GM21737 (cell line): ENCODE results near the gene DKC1.

Experiments used
- ATAC-seq: cut with Tn5 transposase; IDR thresholded peaks from one replicate; pipeline ENCODE4 v1.9.1; 2021; ENCODE audit warnings: mild to moderate bottlenecking, moderate library complexity; ENCODE audit not compliant: unreplicated experiment

Gene DKC1

DNA sequence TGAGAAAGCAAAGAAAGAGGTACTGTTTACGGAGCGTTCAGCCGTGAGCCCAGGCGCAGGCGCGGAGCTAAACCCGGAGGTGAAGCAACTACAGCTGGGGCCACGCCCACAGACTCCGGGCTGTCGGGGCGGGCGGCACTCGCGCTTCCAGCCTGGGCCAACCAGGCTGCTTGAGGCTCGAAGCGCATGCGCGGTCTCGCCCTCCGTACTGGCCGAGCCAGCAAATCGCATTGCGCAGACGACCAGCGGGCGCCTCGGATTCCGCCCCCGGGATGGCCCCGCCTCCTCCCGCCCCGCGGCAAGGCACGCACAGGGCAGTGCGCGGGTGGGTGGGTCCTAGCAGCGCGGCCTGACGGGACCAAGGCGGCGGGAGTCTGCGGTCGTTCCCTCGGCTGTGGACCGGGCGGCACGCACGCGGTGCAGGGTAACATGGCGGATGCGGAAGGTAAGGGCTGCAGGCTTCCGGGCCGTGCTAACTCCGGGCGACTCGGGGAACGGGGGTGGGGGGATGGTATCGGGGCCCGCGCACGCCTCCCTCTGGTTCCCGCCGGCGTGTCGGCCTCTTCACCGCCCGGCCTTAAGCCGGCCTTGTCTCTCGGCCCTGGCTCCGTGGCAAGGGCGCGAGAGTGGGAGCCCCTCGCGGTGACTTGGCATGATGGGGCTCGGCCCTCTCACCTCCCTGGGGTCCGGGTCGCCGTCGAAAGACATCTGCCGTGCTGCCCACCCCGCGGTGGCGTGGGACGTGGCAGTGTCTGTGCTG, at the start of gene DKC1:
Gene DKC1, plus strand, starts transcription at position 328 of the 760 bp plus-strand sequence. Its CDS starts 102 bp downstream, at position 430.
- peak; percentile 89 for ATAC-seq

DNA sequence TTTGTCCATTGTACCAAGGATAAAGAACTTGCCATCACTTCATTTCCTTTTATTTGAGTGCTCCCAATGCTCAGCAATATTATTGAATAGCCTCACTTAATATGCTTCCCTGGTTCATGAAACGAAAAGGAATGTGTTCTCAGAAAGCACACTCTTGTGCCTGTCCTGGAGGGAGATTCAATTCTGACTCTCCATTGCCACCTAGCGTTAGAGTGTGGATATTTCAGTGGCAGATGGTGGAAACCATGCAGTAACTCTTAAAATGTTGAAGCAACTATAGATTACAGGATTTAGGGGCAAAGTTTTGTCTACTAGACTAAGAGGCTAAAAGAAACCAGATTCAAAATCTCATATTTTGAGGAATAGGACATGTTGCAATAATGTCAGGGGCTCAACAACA, 47.7 kb upstream of the DKC1 start:
- ATAC-seq = no peak

DNA sequence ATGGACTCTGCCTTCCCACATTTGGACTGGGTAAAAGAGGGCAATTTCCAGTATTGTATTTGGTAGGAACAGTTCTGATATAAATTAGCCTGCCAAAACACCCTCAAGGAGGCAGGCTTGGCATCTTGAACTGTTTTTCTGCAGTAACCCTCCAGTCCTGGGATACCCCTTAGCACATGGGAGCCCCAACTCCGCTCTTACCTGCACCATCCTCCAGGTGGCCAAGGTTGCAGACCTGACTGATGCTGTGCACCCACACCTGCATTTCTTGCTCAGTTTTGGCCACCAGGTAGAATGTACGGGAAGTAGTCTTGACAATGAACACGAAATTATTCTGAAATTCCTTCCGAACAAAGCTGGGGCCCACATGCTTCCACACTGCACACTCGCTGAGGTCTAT, 46.8 kb upstream of the DKC1 start:
- ATAC-seq = no peak

DNA sequence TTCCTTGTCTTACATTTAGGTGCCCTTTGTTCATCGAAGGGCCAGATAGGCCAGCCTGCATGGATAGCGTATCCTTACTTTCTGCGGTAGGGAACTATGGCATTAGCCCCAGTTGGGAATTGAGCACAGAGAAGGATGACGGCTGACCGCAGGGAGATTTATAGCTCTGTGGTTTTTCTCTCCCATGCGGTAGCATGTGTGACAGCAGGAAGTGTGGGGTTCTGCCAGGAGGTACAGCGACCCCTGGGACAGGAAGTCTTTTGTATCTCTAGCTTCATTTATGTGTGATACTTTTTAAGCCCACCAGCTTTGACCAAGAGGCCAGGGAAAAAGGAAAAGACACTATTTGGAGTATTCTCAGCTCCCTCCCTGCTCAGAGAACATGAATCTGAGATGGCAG, 44.8 kb upstream of the DKC1 start:
- no peak for ATAC-seq

DNA sequence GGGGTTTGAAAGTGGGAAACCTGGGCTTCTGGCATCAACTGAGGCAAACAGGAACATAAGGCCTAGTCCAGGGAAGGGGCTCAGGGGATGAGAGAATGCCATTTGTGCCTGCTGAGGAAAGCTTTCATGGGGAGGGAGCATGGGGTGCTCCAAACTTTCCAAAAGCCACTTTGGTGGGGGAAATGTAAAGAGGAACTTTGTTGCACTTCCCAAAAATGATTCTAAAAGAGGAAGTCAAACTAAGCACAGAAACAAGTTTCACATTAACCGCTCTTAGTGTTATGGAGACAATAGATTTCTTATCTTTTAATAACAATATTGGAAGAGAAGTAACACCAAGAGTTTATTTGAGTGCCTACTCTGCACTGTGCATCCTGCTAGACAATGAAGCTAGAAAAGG, 44.0 kb upstream of the DKC1 start:
- no peak for ATAC-seq

DNA sequence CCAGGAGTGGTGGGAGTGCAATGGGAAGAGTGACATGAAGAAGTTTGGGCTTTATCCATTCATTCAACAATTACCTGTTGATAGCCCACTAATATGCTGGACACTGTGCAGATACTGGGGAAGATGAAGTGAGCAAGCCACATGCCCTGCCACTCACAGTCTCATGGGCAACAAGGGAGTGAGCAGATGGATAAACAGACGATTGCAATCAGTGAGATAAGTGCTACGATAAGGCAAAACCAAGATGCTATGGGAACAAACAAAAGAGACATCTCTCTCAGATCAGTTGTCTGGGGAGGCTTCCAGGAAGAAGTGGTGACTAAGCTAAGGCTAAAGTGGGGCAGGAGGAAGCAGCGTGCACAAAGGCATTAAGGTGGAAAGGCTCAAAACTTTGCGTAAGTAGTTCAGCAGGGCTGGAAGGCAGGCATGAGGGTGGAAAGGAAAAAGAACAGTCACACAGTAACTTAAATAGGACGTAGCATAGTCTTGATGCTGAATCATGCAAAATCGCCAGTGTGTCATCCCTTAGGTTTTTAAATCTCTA, 43.5 kb upstream of the DKC1 start:
- no peak for ATAC-seq

DNA sequence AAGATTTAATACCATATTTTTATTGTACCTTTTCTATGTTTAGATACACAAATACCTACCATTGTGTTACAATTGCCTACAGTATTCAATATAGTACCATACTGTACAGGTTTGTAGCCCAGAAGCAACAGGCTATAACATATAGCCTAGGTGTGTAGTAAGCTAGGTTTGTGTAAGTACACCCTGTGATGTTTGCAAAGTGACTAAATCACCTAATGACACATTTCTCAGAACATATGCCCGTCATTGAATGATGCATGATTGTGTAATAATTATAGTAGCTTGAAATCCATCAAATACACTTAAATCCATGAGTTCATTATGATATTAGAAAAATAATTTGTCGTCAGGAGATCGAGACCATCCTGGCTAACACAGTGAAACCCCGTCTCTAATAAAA, 42.6 kb upstream of the DKC1 start:
- ATAC-seq = no peak

DNA sequence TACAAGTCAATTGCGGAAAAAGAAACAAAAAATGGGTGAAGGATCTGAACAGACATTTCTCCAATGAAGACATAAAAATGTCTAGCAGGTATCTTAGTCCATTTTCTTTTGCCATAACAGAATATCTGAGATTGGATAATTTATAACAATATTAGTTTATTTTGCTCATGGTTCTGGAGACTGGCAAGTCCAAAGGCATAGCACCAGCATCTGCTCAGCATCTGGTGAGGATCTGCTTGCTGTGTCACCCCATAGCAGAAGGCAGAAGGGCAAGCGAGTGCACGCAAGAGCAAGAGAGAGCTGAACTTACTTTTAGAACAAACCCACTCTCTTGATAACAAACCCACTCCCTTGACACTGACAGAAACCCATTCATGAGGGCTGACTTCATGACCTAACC, 41.5 kb upstream of the DKC1 start:
- ATAC-seq = no peak

DNA sequence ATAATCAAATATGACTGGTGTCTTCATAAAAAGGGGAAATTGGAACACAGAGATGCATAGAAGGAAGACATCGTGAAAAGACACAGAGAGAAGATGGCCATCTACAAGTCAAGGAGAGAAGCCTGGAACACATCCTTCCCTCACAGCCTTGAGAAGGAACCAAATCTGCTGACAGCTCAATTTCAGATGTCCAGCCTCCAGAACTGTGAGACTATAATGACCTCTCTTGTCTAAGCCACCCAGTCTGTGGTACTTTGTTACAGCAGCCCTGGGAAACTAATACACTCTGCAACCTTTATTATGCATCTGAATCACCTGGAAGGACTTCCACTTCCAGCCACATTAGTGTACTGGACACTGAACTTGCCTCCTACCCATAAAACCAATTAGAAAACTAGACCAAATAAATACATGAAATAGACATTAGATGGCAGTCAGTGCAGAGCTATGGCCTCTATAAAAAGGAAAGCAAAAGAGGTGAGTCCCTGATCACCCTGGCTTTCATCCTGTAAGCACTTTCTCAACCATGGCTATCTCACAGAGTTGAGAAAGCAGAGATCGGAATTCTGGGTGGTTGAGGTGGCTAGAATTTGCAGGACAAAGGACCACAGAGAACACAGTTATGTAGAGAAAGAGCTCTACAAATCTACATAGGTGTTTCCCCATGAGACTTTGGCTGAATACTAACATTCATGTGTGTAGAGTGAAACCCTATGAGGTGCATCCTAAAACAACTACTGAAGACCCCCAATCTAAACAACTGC, 37.5 kb upstream of the DKC1 start:
- ATAC-seq = no peak

DNA sequence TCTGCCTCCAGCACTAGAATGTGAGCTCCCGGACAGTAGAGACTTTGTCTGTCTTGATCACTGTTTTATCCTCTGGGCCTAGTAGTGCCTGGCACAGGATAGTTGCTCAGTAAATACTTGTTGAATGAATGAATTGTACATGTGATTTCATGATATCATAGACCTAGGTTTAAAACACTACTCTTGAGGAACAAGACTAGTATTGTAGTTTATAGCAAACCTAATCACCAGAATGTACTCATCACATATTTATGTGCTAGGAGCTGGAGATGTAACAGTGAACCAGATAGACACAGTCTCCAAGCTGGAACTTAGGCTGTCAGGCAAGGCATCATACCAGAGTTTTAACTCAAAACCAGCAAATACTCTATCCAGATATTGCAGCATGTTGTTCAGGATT, 35.2 kb upstream of the DKC1 start:
- no peak for ATAC-seq

DNA sequence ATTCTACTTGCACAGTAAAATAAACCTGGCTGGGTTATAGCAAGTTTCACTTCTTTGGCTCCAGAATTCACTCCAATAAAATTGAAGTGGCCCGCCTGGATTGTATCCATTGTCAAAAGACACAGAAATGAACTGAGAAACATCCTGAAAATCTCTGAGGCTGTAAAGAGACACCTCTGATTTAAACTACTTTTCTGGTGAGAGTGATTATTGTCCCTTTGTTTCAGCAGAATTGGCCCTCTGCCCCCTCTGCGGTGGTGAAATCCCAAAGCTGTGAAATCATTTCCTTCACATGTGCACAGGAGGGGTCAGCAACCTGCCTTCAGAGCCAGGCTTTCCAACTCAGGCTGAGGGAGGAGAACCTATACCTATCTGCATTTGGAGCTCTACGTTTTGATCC, 34.8 kb upstream of the DKC1 start:
- no peak for ATAC-seq

DNA sequence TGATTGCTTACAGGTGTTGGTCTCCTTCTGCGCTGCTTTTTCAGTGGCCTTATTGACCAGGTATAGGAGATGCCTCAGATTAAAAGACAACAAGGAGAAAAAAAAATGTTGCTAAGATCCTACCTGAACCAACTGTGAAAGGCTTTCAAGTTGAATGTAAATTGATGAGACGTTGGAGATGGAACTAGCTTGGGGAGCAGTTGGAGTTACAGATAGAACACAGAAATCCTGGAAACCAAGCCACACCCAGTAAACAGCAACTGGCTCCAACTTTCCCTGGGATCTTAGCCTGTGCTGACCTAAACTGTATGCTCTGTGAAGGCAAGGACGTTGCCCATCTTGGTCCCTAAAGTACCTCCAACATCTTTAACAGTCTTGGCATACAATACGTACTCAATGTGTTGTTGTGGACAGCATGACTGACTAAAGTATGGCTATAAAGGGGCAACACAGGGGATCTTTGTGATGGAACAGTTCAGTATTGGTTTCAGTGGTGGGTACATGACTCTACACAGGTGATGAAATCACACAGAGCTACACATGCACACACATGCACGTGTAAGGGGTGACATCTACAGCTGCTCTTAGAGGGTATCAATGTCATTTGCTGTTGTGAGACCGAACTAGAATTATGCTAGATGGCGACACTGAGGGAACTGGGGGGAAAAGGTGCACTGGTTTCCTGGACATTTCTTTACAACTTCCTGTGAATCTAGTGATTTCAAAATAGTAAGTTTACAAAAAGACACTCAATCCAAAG, 34.1 kb upstream of the DKC1 start:
- no peak for ATAC-seq

DNA sequence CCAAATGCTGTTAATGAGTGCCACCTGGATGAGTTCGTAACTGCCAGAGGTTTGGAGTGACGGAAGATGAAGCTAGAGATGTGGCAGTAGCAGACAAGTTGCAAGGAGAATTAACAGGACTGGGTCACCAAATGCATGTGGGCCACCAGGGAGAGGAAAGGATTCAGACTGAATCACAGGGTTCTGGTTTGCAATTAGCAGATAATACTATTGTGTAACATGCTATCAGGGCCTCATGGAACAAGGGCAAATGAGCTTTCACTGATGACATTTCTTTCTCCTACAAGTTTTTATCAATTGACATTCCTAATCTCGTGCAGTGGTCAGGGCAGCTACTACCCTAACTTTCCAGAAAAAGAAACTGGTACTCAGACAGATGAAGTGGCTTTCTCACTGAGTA, 33.2 kb upstream of the DKC1 start:
- no peak for ATAC-seq

DNA sequence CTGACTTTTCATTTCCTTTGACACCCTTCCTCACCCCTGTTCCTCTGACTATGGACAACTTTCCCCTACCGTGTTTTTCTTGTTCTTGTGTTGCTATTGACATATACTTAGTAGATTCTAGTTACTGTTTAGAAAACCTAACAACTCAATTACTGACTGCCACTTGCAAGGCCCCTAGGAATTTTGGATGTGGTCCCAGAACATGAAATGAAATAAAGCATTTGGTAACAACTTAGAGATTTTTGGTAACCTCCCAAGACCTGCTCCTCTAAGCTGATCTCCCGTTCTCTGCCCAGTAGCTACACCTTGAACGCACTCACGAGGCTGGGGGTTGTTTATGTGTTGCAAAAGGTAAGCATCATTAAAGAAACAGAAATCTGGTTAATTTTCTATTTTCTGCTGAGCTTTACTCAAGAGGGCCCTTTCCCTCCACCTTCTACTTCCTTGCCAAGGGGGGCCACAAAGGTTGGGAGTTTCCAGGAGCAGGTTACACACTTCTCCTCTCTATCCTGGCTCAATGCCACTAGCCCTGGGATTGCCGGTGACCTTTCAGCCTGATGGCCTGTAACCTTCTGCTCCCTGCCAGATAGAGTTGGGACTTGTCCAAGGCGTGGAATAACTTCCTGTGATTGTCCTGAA, 32.3 kb upstream of the DKC1 start:
- ATAC-seq = no peak

DNA sequence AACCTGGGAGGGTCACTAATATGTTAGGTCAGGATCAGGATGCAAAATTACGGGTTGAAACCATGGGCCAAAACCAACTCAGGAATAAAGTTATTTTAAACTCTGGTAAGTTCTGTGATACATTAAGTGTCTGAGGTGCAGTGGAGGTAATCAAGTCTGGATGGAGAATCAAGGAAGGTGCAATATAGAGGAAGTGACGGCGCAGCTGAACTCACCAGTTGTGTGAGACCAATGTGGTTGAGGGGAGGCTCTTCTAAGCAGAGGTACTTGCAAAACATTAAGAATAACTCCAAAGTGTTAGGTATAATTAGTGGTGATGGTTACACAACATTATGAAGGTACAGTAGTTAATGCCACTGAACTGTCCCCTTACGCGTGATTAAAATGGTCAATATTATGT, 31.5 kb upstream of the DKC1 start:
- ATAC-seq = no peak

DNA sequence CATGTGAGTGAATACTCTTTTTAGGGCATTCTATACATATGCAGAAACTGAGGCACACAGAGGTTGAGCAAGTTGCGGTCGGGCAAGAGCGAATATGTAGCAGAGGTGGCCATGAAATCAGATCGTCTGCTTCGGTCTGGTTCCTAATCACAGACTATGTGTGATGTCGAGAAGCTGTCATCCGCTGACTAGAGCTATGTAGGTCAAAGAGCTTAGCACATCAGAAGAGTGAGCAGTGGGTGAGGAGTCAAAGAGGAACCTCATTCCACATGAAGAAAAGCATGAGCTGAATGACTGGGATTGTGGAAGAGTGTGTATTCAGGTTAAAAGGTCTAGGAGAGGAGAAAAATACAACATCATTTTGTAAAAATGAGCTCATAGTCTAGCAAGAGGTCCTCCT, 30.8 kb upstream of the DKC1 start:
- ATAC-seq = no peak

DNA sequence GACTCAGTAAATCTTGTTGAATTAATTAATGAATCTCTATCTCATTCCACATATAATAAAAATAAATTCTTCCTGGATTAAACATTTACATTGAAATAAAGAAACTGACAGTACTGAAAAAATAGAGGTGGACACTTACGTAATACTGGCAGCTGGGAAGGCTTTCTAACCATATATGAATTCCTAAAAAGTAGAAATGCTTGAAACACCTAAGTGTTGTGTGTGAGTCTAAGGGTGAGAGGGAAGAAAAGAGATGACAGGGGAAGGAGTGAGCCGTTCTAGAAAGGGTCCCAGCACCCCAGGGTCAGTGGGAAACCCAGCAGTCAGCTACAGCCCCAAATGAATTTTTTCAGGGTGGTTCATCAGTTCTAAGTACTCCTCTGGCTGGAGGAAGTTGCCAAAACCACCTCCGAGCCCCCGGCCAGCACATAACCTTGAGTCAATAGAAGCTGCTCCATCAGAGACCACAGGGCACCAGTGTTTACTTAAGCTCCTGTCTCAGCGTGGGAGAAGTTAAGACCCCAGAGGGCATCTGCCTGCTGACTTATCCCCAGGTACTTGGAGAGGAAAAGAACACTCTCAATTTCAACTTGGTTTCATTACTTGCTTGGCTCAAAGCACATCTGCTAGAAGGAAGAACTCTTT, 30.1 kb upstream of the DKC1 start:
- no peak for ATAC-seq

DNA sequence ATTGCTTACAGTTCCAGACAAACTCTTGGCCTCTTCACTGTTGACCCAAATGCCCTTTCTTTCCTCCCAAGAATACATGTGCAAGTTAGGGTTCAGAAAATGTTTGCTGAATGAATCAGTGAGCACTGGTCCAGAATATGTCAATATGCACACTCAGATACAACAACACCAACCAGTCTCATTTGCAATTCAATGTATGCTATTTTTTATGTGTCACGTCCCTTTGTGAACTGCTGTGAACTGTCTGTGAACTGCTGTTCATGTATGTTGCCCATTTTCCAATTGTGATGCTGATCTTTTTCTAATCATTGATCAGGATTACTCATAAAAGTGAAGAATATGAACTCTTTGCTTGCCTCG, 29.6 kb upstream of the DKC1 start:
- no peak for ATAC-seq

DNA sequence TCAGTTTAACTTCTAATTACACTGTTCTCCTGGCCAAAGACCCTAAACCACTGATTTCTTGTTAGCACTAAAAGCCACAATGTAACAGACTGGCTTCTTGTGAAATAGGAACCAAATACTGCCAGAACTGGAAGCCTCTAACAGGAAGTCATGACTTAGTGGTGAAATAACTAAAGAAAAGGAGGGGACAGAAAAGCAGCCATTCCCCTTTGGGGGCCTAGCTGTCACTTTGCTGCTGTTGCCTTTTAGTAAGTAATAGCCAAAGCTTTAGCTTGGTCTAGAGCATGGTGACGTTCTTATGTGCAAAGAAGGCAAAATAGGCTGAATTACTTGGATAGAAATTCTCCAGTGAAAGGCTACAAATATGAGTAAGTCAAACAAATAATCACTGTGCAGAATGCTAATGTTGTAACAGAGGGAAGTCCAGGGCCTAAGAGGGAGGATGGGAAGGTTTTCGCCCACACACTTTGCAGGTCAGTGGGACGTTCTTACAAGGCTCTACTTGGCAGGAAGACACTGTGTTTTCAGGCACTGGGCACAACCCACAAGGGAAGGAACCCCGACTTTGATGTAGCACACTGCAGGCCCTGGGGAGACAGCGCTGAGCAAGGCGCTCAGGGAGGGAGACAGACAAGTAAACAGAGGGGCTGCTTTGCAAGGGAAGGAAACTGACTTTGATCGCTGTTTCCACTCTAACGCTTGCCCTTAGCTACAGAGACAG, 28.4 kb upstream of the DKC1 start:
- ATAC-seq = no peak
